NCI-H187 (cell line): ENCODE results near the gene EXOC6B.

Experiments
- DNase-seq, 2 experiments: peaks; one replicate each; lab custom pipeline; 2025; lab: John Stamatoyannopoulos, UW

The EXOC6B gene

DNA sequence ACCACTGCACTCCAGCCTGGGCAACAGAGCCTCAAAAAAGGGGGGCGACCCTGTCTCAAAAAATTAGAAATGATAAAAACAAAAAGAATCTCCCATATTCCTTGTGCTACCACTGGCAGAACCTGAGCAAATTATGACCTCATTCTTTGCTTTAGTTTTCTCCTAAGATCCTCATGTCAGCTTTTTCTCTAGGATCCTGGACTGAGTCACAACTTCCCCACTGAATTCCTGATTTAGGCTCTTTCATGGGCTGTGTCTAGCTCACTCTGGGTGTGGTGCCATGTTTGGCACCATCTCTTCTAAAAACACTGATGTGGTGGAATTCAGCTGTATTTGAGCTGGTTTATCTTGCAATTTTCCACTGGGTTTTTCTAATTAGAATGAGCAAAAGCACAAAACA, 37.1 kb downstream of the EXOC6B start:
- DNase-seq: no peak

GRCh38 chr2:72785517-72785916, 40.3 kb downstream of the EXOC6B start:
- DNase-seq: no peak

- DNase-seq: no peak
These were observed 43.3 kb downstream of the EXOC6B start for GRCh38 chr2:72782520-72782919.

GRCh38 chr2:72781480-72781879, 44.4 kb downstream of the EXOC6B start:
- no peak for DNase-seq

GRCh38 chr2:72780477-72780876, 45.4 kb downstream of the EXOC6B start:
- DNase-seq: no peak

DNA sequence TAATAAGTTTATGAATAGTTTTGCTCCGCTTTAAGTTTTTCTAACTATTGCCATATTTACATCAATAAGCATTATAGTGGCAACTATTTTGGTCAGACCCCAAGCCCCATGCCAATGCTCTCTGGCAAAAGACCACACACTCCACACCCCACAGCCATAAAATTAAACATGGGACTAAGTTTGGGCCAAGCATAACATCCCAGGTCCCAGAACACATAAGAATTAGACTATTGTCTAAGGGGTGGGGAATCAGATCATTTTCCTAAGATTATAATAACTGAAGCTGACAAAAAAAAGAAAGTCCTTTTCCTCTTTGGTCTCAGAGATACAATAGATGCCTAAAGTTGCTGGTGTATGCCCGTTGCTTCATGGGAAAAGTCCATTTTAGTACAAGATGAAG, 46.3 kb downstream of the EXOC6B start:
- no peak for DNase-seq

DNA sequence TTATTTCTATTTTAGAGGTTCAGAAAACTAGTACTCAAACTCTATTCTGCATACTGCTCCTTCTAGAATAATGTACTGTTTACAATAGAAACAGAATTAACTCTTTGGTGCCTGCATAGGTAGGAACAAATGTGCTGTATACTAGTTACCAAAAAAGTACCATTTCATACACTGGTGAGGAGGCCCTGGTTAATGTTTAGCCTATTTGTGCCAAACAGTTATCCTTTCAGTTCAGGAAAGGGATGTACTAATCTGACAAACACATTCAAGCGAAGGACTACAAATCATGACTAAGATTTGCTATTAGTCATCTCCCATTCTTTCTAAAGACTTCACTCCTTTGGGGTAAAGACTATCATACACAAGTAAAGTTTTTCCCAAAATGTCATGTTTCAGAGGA, 47.4 kb downstream of the EXOC6B start:
- no peak for DNase-seq

GRCh38 chr2:72770879-72771461, 54.9 kb downstream of the EXOC6B start:
- peak; percentile 1 to 5 for DNase-seq

DNA sequence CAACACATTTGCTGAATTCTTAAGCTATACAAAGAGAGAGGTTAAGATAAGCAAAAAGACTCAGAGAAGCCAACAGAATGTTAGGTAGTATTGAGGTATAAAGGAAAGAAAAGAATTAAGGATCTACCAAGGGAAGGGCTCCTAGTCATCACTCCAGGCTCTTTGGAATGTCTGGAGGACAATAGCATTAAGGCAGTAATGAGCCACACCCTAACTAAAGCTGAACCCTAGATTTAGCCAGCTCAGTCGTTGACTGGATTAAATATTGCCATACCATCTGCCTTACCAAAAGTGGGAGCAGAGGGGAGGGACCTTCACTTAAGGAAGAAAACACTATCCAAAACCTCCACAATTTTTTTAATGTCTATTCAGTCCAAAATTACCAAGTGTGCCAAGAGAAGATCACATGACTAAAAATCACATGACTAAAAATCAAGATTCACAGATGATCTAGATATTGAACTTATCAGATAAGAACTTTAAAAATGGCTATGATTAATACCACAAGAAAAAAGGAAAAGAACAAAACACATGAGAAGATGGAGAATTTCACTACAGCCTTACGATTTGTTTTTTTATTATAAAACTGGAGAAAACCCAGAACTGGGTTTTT, 59.7 kb downstream of the EXOC6B start:
- no peak for DNase-seq

- DNase-seq: no peak
These were observed 63.6 kb downstream of the EXOC6B start for GRCh38 chr2:72762276-72762675.

DNA sequence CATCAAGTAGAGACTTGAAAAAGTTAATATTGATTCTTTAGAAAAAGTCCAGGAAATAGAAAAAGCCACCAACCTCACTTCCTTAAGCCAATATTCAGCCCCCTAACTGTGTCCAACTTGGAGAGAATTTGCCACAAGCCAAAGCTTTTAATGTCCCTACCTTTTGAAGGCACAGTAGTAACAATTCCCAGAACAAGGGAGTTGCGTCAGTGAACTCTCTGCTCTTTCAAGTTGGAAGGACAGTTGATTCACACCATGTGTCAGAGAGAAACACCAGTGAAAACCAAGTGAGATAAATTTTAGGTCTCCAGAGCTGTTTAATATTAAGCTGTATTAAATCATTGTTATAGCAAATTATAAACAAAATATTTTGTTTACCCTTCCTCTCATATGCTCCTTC, 66.1 kb downstream of the EXOC6B start:
- DNase-seq: no peak

- DNase-seq: no peak
These were observed 68.6 kb downstream of the EXOC6B start for GRCh38 chr2:72757177-72757775.

DNA sequence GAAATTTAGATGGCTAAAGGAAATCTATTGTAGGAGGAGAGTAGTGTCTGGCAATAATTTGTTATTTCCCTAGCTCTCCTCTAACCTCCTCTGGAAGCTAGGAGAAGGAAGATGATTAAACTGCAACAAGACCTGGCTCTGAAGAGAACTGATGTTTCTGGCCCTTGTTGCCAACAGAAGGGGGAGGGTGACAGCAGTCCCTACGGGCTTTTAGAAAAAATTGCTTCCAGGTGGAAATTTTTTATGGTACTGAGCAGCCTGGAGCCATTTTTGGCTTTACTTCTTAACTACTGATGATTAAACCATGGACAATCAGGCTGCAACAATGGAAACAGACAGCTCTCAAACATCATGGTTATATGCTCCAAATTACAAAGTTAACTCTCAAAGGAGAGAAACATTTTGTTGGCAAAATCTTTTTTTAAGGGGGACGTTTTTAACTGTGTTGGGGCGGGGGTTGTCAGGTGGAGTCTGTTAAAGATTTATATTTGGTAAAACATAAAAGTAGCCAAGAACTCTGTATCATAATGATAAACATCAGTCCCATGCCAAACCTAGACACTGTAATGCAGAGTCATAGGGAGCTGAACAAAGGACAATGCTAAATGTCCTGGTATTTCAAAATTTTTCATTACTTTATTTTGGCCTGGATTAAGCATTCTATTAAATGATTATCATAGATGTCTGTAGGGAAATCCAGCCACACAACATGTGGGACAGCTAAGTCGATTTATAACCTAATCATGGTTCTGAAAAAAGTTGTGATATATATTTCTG, 70.0 kb downstream of the EXOC6B start:
- DNase-seq: no peak

DNA sequence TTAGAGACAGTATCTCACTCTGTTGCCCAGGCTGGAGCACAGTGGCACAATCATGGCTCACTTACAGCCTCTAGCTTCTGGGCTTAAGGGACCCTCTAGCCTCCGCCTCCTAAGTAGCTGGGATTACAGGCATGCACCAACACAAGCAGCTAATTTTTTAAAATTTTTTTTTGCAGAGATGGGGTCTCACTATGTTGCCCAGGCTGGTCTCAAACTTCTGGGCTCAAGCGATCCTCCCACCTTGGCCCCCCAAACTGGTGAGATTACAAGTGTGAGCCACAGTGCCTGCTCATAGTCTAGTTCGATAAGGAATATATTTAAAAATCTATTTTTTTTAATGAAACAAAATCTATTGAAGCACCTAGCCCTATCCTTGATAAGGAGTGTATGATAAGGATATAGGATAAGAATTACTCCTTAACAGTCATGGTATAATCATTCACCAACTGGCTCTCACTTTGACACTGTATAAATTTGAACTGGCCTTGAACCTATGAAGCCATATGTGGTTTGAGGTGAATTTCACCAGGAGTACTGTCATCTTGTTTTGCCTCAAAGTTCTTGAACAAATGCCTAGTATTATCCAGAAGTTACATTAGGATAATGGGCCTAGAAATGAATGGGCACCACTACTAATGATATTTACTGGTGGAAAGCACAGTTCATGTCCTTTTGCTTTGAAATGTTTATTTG, 71.1 kb downstream of the EXOC6B start:
- DNase-seq: no peak

DNA sequence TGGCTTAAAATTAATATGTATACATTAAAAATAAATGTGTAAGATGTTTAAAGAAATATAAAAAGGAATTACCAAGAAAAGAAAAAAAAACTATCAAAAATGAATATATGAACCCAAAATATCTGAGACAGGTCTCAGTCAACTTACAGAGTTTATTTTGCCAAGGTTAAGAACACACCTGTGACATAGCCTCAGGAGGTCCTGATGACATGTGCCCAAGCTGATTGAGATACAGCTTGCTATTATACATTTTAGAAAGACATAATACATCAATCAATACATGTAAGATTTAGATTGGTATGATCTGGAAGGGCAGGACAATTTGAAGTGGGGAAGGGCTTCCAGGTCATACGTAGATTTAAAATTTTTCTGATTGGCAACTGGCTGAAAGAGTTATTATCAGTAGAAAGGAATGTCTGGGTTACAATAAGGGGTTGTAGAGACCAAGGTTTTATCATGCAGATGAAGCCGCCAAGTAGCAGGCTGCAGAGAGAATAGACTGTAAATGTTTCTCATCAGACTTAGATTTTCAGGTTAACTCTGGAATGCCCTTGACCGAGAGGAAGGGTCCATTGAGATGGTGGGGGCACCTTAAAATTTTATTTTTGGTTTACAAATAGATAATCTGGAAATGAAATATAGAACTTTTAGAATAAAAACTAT, 74.7 kb downstream of the EXOC6B start:
- DNase-seq: no peak

GRCh38 chr2:72750466-72750865, 75.4 kb downstream of the EXOC6B start:
- no peak for DNase-seq

DNA sequence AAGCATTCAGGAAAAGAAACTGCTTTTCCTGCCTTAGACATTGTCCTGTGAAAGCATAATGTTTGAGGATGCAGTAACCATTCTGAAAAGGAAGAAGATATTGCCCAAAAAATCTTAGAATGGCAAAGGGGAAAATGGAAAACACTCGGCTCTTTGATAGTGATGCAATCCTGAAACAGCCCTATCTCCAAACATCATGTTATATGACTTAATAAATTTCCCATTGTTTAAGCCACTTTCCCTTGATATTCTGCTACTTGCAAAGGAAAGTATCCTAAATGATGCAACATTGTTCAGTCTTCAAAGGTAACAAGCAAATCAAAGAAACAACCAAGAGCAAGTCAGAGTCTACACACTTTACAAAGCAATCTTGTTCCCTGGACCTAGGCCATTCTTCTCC, 78.5 kb downstream of the EXOC6B start:
- DNase-seq: no peak

DNA sequence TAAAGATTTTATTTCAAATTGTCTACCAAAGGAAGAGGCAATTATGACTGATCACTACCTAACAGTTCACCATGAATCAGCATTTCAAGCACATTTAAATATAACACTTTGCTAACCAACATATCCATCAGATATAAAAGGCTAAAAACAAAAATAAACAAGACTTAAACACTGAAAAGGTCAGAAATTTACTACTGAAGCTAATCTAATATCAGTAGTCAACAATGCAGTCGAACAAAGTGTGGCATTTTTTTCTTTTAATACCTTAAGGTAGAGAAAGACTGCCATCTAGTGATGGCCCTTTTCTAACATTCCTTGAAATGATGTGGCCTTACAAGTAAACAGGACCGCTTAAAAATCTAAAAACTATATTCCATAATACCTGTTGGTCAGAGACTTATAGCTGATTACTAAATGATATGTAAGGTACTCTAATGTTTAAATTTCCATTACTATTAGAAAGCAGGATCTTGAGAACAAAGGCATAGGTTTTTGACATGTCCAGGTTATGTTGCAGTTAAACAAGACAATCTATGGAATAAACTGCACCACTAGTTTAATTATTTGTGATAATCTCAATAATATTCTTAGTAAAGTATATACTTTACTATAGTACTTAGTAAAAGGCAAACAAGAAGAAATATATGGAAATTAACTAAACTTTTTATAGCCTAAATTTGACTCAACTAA, 80.0 kb downstream of the EXOC6B start:
- DNase-seq: no peak

DNA sequence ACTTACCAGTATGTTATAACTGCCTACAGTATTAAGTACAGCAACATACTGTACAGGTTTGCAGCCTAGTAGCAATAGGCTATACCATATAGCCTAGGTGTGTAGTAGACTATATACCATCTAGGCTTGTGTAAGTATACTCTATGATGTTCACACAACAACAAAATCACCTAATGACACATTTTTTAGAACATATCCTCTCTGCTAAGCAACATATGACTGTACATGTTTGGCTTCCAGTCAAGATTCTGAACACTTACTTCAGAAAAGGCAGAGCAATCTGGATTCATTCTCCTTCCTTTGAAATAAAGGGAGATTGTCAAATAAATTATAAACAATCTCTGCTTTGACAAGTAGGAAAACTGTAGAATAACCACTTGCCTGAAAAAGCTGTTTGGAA, 81.8 kb downstream of the EXOC6B start:
- DNase-seq: no peak

DNA sequence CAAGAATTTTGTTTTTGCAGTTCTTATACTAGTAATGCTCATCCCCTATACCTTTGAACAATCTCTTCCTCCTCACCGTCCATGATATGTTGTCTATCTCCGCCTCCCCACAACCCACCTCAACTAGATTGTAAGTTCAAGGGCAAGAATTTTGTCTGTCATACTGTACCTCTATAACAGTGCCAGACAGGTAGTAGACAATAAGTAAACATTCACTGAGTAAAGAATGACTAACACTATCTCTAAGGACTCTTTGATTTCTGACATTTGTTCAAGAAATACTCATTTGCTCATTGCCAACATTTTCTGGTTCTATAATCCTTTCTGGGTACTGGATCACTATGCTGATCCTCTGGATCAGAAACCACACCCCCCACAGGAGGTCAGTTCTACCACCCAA, 82.4 kb downstream of the EXOC6B start:
- no peak for DNase-seq

- DNase-seq: no peak
These were observed 87.7 kb downstream of the EXOC6B start for GRCh38 chr2:72738096-72738495.
